ENCODE measurements around the gene PARD3. TPM values are rescaled to one million over a fixed set of nuclear protein-coding genes. Genes with fewer than 3 reads are reported as not detected.

The PARD3 gene
- total RNA-seq, 1 donor from 2014 or later, result 22.9 TPM

GRCh38 chr10:34255035-34255434 lies 560.1 kb downstream of the PARD3 start:
- no peak for DNase-seq
- peaks cover 8% of the 10 kb centered on the region for H3K36me3 Mint-ChIP-seq (ENCODE audit: unreplicated experiment)
- H3K27me3 Mint-ChIP-seq (ENCODE audit: unreplicated experiment), result no peaks in the 10 kb centered on the region
- no peaks in the 10 kb centered on the region for H3K9me3 Mint-ChIP-seq (ENCODE audit: unreplicated experiment)
- peaks cover 2% of the 10 kb centered on the region for H3K4me1 Mint-ChIP-seq (ENCODE audit: low read depth, unreplicated experiment)
- TF ChIP-seq, protein P1, sequence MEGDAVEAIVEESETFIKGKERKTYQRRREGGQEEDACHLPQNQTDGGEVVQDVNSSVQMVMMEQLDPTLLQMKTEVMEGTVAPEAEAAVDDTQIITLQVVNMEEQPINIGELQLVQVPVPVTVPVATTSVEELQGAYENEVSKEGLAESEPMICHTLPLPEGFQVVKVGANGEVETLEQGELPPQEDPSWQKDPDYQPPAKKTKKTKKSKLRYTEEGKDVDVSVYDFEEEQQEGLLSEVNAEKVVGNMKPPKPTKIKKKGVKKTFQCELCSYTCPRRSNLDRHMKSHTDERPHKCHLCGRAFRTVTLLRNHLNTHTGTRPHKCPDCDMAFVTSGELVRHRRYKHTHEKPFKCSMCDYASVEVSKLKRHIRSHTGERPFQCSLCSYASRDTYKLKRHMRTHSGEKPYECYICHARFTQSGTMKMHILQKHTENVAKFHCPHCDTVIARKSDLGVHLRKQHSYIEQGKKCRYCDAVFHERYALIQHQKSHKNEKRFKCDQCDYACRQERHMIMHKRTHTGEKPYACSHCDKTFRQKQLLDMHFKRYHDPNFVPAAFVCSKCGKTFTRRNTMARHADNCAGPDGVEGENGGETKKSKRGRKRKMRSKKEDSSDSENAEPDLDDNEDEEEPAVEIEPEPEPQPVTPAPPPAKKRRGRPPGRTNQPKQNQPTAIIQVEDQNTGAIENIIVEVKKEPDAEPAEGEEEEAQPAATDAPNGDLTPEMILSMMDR (IDR thresholded peaks at IDR 0.05; ENCODE audit: partially characterized antibody, unreplicated experiment), result no peak
- no peak overlapping the region for H3K4me3 Mint-ChIP-seq (ENCODE audit: unreplicated experiment)
- H3K27ac Mint-ChIP-seq (ENCODE audit: unreplicated experiment), result no peak overlapping the region

DNA sequence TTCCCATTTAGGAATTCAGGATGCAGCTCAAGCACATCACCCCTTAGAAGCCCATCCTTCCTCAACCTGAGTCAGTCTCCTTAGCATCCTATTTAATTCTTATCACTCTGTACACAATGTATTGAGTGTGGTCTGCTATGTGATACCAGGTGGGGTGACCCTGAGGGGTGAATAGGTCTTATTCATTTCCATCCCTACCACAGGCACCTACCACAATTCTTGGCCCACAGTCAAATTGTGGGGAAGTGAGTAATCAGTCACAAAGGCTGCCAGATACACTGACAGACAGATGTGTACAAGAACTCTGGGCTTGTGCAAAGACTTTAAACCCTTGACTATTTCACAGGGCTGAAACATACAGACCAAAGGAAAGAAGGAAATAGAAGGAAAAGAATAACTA lies 560.5 kb downstream of the PARD3 start:
- H3K27ac Mint-ChIP-seq (ENCODE audit: unreplicated experiment), result no peak overlapping the region
- H3K4me1 Mint-ChIP-seq (ENCODE audit: low read depth, unreplicated experiment), result peaks cover 2% of the 10 kb centered on the region
- DNase-seq, result no peak
- TF ChIP-seq, protein P1 (IDR thresholded peaks at IDR 0.05; ENCODE audit: partially characterized antibody, unreplicated experiment), result no peak
- no peaks in the 10 kb centered on the region for H3K9me3 Mint-ChIP-seq (ENCODE audit: unreplicated experiment)
- H3K4me3 Mint-ChIP-seq (ENCODE audit: unreplicated experiment), result no peak overlapping the region
- H3K27me3 Mint-ChIP-seq (ENCODE audit: unreplicated experiment), result no peaks in the 10 kb centered on the region
- H3K36me3 Mint-ChIP-seq (ENCODE audit: unreplicated experiment), result peaks cover 8% of the 10 kb centered on the region

DNA sequence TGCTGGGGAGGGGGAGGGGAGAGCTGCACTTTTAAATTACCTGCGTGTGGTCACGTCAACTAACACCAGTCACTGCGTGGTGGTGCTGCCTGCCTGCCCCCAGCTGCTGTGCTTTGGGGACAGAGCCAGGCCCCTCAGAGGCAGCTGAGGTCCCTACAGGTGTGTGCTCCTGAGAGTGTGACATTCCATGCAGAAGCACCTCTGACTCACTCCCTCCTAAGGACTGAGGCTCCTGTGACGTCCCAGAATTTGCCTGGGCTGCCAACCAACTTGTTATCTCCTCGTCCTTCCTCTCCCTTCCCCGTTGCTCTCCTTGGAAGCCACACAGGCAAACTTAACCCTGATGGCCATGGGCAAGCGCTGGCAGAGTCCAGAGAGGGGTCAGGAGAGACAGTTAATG lies 563.0 kb downstream of the PARD3 start:
- H3K27ac Mint-ChIP-seq (ENCODE audit: unreplicated experiment), result no peak overlapping the region
- no peaks in the 10 kb centered on the region for H3K4me1 Mint-ChIP-seq (ENCODE audit: low read depth, unreplicated experiment)
- H3K4me3 Mint-ChIP-seq (ENCODE audit: unreplicated experiment), result no peak overlapping the region
- DNase-seq, result no peak
- H3K27me3 Mint-ChIP-seq (ENCODE audit: unreplicated experiment), result no peaks in the 10 kb centered on the region
- H3K9me3 Mint-ChIP-seq (ENCODE audit: unreplicated experiment), result no peaks in the 10 kb centered on the region
- TF ChIP-seq, protein P1 (IDR thresholded peaks at IDR 0.05; ENCODE audit: partially characterized antibody, unreplicated experiment), result no peak
- H3K36me3 Mint-ChIP-seq (ENCODE audit: unreplicated experiment), result no peaks in the 10 kb centered on the region

- H3K27ac Mint-ChIP-seq (ENCODE audit: unreplicated experiment), result no peak overlapping the region
- H3K27me3 Mint-ChIP-seq (ENCODE audit: unreplicated experiment), result no peaks in the 10 kb centered on the region
- H3K4me1 Mint-ChIP-seq (ENCODE audit: low read depth, unreplicated experiment), result no peaks in the 10 kb centered on the region
- H3K36me3 Mint-ChIP-seq (ENCODE audit: unreplicated experiment), result no peaks in the 10 kb centered on the region
- H3K4me3 Mint-ChIP-seq (ENCODE audit: unreplicated experiment), result no peak overlapping the region
- no peak for DNase-seq
- TF ChIP-seq, protein P1 (IDR thresholded peaks at IDR 0.05; ENCODE audit: partially characterized antibody, unreplicated experiment), result no peak
- H3K9me3 Mint-ChIP-seq (ENCODE audit: unreplicated experiment), result no peaks in the 10 kb centered on the region
Observed at GRCh38 chr10:34251177-34251576, 563.9 kb downstream of the PARD3 start.

DNA sequence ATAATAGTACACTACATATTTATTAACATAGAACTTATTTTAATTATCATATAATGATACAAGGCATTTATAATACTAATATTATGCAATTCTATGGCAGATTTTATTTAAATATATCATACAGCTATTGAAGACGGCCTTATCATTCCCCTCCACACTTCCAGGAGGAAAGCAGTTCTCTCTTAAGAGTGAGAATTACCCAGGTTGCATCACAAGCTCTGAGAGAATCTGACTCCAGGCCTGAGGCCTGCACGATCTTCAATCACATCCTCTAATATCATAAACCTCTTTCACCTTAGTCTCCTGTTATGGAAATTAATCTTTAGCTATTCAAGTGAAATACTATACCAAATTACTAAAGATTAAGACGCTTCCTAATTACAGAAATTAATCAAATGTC lies 564.4 kb downstream of the PARD3 start:
- no peaks in the 10 kb centered on the region for H3K4me1 Mint-ChIP-seq (ENCODE audit: low read depth, unreplicated experiment)

More for the DNA sequence above, 564.4 kb downstream of the PARD3 start:
- Mint-ChIP-seq H3K27me3 (ENCODE audit: unreplicated experiment) (no peaks in the 10 kb centered on the region), H3K4me3 (ENCODE audit: unreplicated experiment) (no peak overlapping the region), H3K27ac (ENCODE audit: unreplicated experiment) (no peak overlapping the region), H3K9me3 (ENCODE audit: unreplicated experiment) (no peaks in the 10 kb centered on the region), H3K36me3 (ENCODE audit: unreplicated experiment) (peaks cover under 1% of the 10 kb centered on the region)
- no peak for DNase-seq
- TF ChIP-seq, protein P1 (IDR thresholded peaks at IDR 0.05; ENCODE audit: partially characterized antibody, unreplicated experiment), result no peak
